ENCODE results near the gene TBX5.

DNA sequence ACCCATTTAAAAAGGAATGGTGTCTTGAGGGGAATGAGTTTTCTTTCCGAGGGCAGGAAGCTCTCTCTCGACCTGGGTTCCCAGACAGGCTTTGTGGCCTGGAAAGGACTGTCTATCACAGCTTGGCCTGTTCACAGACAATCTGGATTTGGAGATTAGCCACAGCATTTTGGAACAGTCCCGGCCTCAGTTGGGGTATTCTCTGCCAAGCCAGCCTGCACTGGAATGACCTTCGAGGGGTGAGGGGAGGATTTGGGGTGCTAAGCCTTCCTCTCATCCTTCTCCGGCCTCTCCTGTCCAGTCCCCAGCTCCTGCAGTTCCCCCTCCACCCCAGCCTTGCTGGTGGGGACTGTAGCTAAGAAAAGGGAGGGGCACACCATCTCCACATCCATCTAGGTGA is 13.0 kb downstream of the TBX5 start:
- TF ChIP-seq, protein P1, sequence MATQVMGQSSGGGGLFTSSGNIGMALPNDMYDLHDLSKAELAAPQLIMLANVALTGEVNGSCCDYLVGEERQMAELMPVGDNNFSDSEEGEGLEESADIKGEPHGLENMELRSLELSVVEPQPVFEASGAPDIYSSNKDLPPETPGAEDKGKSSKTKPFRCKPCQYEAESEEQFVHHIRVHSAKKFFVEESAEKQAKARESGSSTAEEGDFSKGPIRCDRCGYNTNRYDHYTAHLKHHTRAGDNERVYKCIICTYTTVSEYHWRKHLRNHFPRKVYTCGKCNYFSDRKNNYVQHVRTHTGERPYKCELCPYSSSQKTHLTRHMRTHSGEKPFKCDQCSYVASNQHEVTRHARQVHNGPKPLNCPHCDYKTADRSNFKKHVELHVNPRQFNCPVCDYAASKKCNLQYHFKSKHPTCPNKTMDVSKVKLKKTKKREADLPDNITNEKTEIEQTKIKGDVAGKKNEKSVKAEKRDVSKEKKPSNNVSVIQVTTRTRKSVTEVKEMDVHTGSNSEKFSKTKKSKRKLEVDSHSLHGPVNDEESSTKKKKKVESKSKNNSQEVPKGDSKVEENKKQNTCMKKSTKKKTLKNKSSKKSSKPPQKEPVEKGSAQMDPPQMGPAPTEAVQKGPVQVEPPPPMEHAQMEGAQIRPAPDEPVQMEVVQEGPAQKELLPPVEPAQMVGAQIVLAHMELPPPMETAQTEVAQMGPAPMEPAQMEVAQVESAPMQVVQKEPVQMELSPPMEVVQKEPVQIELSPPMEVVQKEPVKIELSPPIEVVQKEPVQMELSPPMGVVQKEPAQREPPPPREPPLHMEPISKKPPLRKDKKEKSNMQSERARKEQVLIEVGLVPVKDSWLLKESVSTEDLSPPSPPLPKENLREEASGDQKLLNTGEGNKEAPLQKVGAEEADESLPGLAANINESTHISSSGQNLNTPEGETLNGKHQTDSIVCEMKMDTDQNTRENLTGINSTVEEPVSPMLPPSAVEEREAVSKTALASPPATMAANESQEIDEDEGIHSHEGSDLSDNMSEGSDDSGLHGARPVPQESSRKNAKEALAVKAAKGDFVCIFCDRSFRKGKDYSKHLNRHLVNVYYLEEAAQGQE (IDR thresholded peaks at IDR 0.05; ENCODE audit: insufficient read depth in 1 of 2, low read depth in 2 of 2, low read length in 2 of 2): no peak
- TF ChIP-seq POLR2AphosphoS5 (IDR thresholded peaks at IDR 0.05; ENCODE audit: low read depth, low read length) (no peak), SIN3A (IDR thresholded peaks at IDR 0.05; ENCODE audit: borderline replicate concordance, insufficient read depth, low read length) (no peak), FOXP2 (optimal IDR thresholded peaks at IDR 0.05; ENCODE audit: borderline replicate concordance, extremely low read depth, extremely low read length, insufficient read depth) (no peak)

Data from PFSK-1 (cell line).